NCI-H345 treated with DMSO at 0.1 percent for 48 hours (cell line): ENCODE data around the gene APBB1IP.

Experiments used
- DNase-seq: peaks from one replicate; lab custom pipeline; 2025; ENCODE audit not compliant: unreplicated experiment; lab: John Stamatoyannopoulos, UW

APBB1IP gene

DNA sequence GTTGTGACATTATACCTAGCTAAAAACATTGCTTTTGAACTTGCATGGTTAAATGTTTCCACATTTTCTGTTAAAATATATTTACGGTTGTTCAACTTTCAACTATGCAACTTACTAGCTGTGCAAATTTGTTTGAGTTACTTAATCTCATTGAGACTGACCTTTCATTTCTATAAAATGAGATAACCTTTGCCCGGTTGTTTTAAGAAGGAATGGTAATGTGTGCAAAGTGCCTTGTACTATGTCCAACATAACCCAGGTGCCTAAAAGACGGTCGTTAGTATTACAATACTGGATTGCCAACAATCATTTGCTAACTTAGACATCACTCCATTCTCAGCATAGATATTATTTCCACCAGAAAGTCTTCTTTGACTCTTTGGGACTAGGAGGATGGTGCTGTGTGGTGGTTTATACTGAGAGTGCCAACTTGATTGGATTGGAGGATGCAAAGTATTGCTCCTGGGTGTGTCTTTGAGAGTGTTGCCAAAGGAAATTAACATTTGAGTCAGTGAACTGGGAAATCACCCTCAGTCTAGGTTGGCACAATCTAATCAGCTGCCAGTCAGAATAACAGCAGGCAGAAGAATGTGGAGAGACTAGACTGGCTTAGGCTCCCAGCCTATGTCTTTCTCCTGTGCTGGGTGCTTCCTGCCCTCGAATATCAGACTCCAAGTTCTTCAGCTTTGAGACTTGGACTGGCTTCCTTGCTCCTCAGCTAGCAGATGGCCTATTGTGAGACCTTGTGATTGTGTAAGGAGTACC lies 174.2 kb downstream of the APBB1IP start:
- DNase-seq: no peak
